Activated T-cell treated with anti-CD3 and anti-CD28 coated beads, Interleukin-2, amount 50 U/mL, for 72 hours (primary cell): Measurements from ENCODE around the gene TOP3A. TPM values are rescaled to one million over a fixed set of nuclear protein-coding genes. Genes with fewer than 3 reads are reported as not detected.

ENCODE experiments used
- ATAC-seq, 2 donors: fragments of 150-1000 bp; cut with Tn5 transposase; replicated peaks in 1 of 2; 2 replicates each; pipeline ENCODE4 v1.10.0; 2021; ENCODE audit warnings: moderate library complexity in 2 of 2, mild to moderate bottlenecking in 1 of 2
- DNase-seq, 2 donors: peaks; one replicate each; pipeline ENCODE4 v3.0.0; 2021 to 2022; ENCODE audit warnings: mixed read lengths in 1 of 2
- H3K27ac Mint-ChIP-seq: one replicate; pipeline ENCODE4 v1.8.0; 2022; ENCODE audit warnings: mild to moderate bottlenecking, moderate library complexity, mixed read lengths
- H3K27me3 Mint-ChIP-seq: one replicate; pipeline ENCODE4 v1.8.0; 2022; ENCODE audit warnings: low read depth, mixed read lengths
- H3K36me3 Mint-ChIP-seq, 2 donors: one replicate each; pipeline ENCODE4 v1.8.0; 2022; ENCODE audit warnings: mixed read lengths in 2 of 2, mild to moderate bottlenecking in 1 of 2; ENCODE audit not compliant: insufficient read depth in 2 of 2
- H3K4me1 Mint-ChIP-seq: one replicate; pipeline ENCODE4 v1.8.0; 2022; ENCODE audit warnings: low read depth, mixed read lengths
- H3K4me3 Mint-ChIP-seq, 2 donors: one replicate each; pipeline ENCODE4 v1.8.0; 2022; ENCODE audit warnings: mild to moderate bottlenecking in 2 of 2, mixed read lengths in 2 of 2, moderate library complexity in 2 of 2
- H3K9me3 Mint-ChIP-seq, 2 donors: one replicate each; pipeline ENCODE4 v1.8.0; 2022; ENCODE audit warnings: mixed read lengths in 2 of 2
- total RNA-seq, 2 donors: library from RNA; stranded (reverse); gene quantifications; one replicate each; pipeline ENCODE4 v1.2.3, GENCODE V29; 2022

TOP3A gene
- total RNA-seq, 2 donors from 2014 or later, result 72.0 to 90.6 TPM

DNA sequence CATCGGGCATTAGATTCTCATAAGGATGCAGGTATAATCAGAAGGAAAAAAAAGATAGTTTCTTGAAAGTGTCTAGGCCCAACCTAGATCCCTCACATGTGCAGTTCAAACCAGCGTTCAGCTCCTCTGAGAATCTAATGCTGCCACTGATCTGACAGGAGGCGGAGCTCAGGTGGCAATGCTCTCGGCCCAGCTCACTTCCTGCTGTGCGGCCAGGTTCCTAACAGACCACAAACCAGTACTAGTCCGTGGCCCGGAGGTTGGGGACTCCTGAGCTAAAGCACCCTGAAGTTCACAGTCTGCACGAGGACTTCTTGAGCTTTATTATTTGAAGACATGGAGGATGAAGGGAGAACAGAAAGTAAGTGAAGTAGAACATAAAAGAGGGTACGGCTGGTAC is 17.1 kb upstream of the TOP3A start:
- H3K36me3 Mint-ChIP-seq, result peaks cover 0 to 10% of the 10 kb centered on the region in 2 donors
- H3K9me3 Mint-ChIP-seq, result no peaks in the 10 kb centered on the region
- peak overlapping the region; percentile 13 to 24 for H3K4me3 Mint-ChIP-seq
- peak in 1 of 2 donors; percentile 33 for ATAC-seq
- no peak for DNase-seq
- H3K27ac Mint-ChIP-seq, result peak overlapping the region; percentile 66
- H3K4me1 Mint-ChIP-seq, result peaks cover 14% of the 10 kb centered on the region
- no peaks in the 10 kb centered on the region for H3K27me3 Mint-ChIP-seq

DNA sequence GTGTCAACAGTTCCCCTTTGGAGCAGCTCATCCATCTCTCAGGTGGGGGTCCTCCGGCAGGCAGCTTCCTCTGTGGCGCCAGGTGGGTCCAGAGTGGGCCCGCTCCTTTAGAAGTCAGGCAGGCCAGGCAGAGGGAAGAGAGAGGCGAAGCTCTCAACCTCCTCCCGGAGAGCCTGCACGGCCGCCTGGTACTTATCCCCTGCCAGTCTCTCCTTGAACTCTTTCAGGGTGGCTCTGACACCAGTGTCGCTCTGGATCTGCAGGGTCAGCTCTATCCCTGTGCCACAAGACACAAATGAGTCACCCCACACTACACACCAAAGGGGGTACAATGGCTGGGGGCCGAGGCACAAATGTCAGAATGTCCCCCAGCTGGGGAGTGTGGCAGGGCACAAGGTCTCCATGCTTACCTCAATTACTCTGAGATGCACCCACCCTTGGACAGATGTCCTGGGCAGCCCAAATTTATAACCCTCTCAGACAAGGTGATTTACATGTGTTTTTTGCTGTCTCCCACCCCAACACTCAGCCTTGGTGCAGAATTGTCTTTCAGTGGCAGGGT is 13.9 kb upstream of the TOP3A start:
- DNase-seq, result no peak
- H3K27me3 Mint-ChIP-seq, result no peaks in the 10 kb centered on the region
- no peaks in the 10 kb centered on the region for H3K9me3 Mint-ChIP-seq
- no peak for ATAC-seq
- H3K27ac Mint-ChIP-seq, result no peak overlapping the region
- peaks cover 21% of the 10 kb centered on the region for H3K4me1 Mint-ChIP-seq
- H3K4me3 Mint-ChIP-seq, result no peak overlapping the region
- H3K36me3 Mint-ChIP-seq, result peaks cover 0 to 12% of the 10 kb centered on the region in 2 donors

DNA sequence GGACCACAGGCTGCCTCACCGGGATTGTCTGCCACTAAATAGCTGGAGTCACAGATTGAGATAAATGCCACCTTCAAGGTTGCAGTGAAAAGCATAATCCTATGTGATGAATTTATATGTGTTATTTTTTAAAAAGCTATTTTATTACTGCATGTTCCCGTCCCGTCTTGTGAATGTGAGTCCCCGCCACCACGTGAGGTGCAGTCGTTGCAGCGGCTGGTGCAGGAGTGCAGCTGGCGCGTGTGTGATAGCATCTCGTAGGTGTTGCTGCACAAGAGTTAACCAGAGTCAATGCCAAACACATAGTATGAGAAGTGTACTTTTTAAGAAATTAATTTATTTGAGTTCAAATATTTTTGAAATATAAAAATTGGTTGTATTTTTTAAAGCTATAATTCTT is 12.8 kb upstream of the TOP3A start:
- ATAC-seq (no peak), DNase-seq (no peak)
- H3K4me1 Mint-ChIP-seq, result peaks cover 15% of the 10 kb centered on the region
- H3K4me3 Mint-ChIP-seq, result no peak overlapping the region
- H3K9me3 Mint-ChIP-seq, result no peaks in the 10 kb centered on the region
- H3K27ac Mint-ChIP-seq, result no peak overlapping the region
- H3K27me3 Mint-ChIP-seq, result no peaks in the 10 kb centered on the region
- peaks cover 0 to 12% of the 10 kb centered on the region in 2 donors for H3K36me3 Mint-ChIP-seq

DNA sequence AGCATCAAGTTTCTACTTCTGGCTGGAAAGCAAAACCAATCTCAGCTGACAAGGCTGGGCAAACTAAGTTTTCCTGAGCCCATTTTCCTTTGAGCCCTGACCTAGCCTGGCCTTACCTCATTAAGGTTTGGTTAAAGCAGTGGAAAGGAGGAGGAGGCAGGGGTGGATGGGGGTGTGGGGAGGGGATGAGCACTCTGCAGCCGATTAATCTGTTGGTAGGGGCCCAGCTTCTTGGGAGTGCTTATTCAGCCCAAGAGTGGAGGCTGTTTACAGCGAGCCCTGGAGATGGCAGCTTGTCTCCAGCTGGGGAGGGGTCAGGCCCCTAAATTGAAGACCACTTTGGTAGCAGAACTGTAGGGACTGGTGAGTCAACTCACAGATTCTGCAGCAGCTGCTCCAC is 12.3 kb upstream of the TOP3A start:
- Mint-ChIP-seq H3K4me3 (no peak overlapping the region), H3K36me3 (peaks cover 0 to 11% of the 10 kb centered on the region in 2 donors), H3K4me1 (peaks cover 11% of the 10 kb centered on the region), H3K27me3 (no peaks in the 10 kb centered on the region), H3K9me3 (no peaks in the 10 kb centered on the region), H3K27ac (no peak overlapping the region)
- DNase-seq, result no peak
- no peak for ATAC-seq

- H3K36me3 Mint-ChIP-seq, result peaks cover 0 to 7% of the 10 kb centered on the region in 2 donors
- H3K9me3 Mint-ChIP-seq, result no peaks in the 10 kb centered on the region
- ATAC-seq (no peak), DNase-seq (no peak)
- no peak overlapping the region for H3K4me3 Mint-ChIP-seq
- H3K27ac Mint-ChIP-seq, result peak overlapping the region; percentile 69
- no peaks in the 10 kb centered on the region for H3K27me3 Mint-ChIP-seq
- H3K4me1 Mint-ChIP-seq, result peaks cover 11% of the 10 kb centered on the region
These were observed 11.8 kb upstream of the TOP3A start for GRCh38 chr17:18326572-18326971.

GRCh38 chr17:18326039-18326438 is 11.2 kb upstream of the TOP3A start:
- ATAC-seq (no peak), DNase-seq (no peak)
- no peak overlapping the region for H3K4me3 Mint-ChIP-seq
- H3K9me3 Mint-ChIP-seq, result no peaks in the 10 kb centered on the region
- H3K4me1 Mint-ChIP-seq, result peaks cover 16% of the 10 kb centered on the region
- H3K36me3 Mint-ChIP-seq, result peaks cover 0 to 7% of the 10 kb centered on the region in 2 donors
- H3K27me3 Mint-ChIP-seq, result no peaks in the 10 kb centered on the region
- H3K27ac Mint-ChIP-seq, result peak overlapping the region; percentile 69

DNA sequence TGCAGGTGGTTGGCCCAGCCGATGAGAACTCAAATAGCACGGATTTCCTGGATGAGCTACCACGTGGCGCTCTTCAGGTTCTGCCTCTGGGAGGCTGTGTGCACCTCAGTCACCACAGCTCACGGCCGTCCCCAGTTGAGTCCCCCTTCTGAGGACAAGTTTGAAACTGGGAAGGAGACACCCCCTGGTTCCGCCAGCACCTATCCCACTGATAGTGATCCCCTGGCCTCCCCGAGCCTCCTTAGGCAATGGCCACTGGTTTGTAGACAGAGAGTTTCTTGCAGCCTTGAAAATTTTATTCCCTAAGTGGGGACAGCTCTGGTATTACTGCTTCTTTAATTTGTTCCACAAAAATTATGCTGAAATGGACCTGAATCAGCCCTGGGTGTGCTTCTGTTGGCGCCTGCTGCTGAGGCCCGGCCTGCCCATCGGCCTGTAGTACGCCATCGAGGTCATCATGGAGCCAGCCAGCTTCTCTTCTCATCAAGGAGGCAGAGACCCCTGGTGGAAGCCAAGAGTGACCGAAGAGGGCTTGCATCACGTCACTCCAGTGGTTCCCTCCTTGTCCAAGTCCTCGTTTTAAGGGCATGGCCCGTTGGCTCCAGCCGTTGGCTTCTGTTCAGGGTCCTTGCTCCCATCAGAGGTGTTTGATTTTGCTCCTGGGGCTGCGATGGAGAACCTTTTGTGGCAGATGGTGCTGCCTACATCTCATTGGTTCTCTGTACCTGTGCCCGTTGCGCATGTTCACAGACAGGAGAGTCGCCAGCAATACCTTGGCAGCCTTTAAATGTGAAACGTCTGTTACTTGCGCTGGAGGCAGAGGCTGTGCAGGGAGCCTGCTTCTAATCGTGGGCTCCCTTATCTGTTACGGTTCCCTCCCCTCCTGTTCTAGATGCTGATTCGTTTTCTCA is 9.6 kb upstream of the TOP3A start:
- ATAC-seq (no peak), DNase-seq (no peak)
- no peak overlapping the region for H3K4me3 Mint-ChIP-seq
- H3K4me1 Mint-ChIP-seq, result peaks cover 32% of the 10 kb centered on the region
- H3K36me3 Mint-ChIP-seq, result peaks cover 2 to 3% of the 10 kb centered on the region in 2 donors
- no peaks in the 10 kb centered on the region for H3K9me3 Mint-ChIP-seq
- H3K27ac Mint-ChIP-seq, result no peak overlapping the region
- H3K27me3 Mint-ChIP-seq, result no peaks in the 10 kb centered on the region

GRCh38 chr17:18323507-18324139 is 8.8 kb upstream of the TOP3A start:
- H3K4me3 Mint-ChIP-seq, result no peak overlapping the region
- H3K27me3 Mint-ChIP-seq, result no peaks in the 10 kb centered on the region

GRCh38 chr17:18323007-18323406 is 8.2 kb upstream of the TOP3A start:
- Mint-ChIP-seq H3K9me3 (no peaks in the 10 kb centered on the region), H3K4me1 (peaks cover 46% of the 10 kb centered on the region), H3K27ac (no peak overlapping the region), H3K4me3 (no peak overlapping the region), H3K36me3 (peaks cover 2 to 3% of the 10 kb centered on the region in 2 donors), H3K27me3 (no peaks in the 10 kb centered on the region)
- DNase-seq (no peak), ATAC-seq (no peak)

More at GRCh38 chr17:18323507-18324139, 8.8 kb upstream of the TOP3A start:
- ATAC-seq (no peak), DNase-seq (no peak)
- peaks cover 2 to 3% of the 10 kb centered on the region in 2 donors for H3K36me3 Mint-ChIP-seq
- H3K9me3 Mint-ChIP-seq, result no peaks in the 10 kb centered on the region
- H3K4me1 Mint-ChIP-seq, result peaks cover 40% of the 10 kb centered on the region
- no peak overlapping the region for H3K27ac Mint-ChIP-seq

DNA sequence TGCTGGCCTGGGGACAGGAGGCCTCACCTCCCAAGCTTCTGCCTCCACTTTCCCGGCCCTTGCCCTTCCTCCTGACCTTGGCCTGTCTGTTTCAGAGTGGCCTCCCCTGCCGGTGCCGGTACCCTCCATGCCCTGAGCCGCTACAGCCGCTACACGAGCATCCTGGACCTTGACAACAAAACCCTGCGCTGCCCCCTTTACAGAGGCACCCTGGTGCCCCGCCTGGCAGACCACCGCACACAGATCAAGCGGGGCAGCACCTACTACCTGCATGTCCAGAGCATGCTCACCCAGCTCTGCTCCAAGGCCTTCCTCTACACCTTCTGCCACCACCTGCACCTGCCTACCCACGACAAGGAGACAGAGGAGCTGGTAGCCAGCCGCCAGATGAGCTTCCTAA is 7.7 kb upstream of the TOP3A start:
- ATAC-seq (no peak), DNase-seq (no peak)
- peaks cover 2 to 3% of the 10 kb centered on the region in 2 donors for H3K36me3 Mint-ChIP-seq
- no peak overlapping the region for H3K4me3 Mint-ChIP-seq
- no peak overlapping the region for H3K27ac Mint-ChIP-seq
- no peaks in the 10 kb centered on the region for H3K27me3 Mint-ChIP-seq
- H3K4me1 Mint-ChIP-seq, result peaks cover 50% of the 10 kb centered on the region
- no peaks in the 10 kb centered on the region for H3K9me3 Mint-ChIP-seq

- Mint-ChIP-seq H3K4me3 (no peak overlapping the region), H3K36me3 (peaks cover 4 to 5% of the 10 kb centered on the region in 2 donors), H3K4me1 (peaks cover 56% of the 10 kb centered on the region), H3K27ac (no peak overlapping the region), H3K9me3 (no peaks in the 10 kb centered on the region), H3K27me3 (no peaks in the 10 kb centered on the region)
- ATAC-seq, result no peak
- no peak for DNase-seq
These were observed 6.5 kb upstream of the TOP3A start for GRCh38 chr17:18321309-18321708.

GRCh38 chr17:18320301-18320700 is 5.5 kb upstream of the TOP3A start:
- no peak overlapping the region for H3K4me3 Mint-ChIP-seq
- DNase-seq (no peak), ATAC-seq (no peak)
- H3K9me3 Mint-ChIP-seq, result no peaks in the 10 kb centered on the region
- peak overlapping the region; percentile 36 for H3K27ac Mint-ChIP-seq
- no peaks in the 10 kb centered on the region for H3K27me3 Mint-ChIP-seq
- peaks cover 59% of the 10 kb centered on the region for H3K4me1 Mint-ChIP-seq
- peaks cover 4% of the 10 kb centered on the region in 2 donors for H3K36me3 Mint-ChIP-seq

- peaks cover 59% of the 10 kb centered on the region for H3K4me1 Mint-ChIP-seq
- peak overlapping the region in 1 of 2 donors; percentile 20 for H3K4me3 Mint-ChIP-seq
- peak overlapping the region; percentile 36 for H3K27ac Mint-ChIP-seq
- DNase-seq, result no peak
- no peak for ATAC-seq
- H3K27me3 Mint-ChIP-seq, result no peaks in the 10 kb centered on the region
- H3K36me3 Mint-ChIP-seq, result peaks cover 4 to 5% of the 10 kb centered on the region in 2 donors
- no peaks in the 10 kb centered on the region for H3K9me3 Mint-ChIP-seq
These were observed 4.9 kb upstream of the TOP3A start for GRCh38 chr17:18319604-18320256.
